DLD1 (cell line): ENCODE measurements around the gene GPRASP3.
"Not testable (repeated sequence)": the region's sequence is repeated elsewhere in the genome, so short reads cannot be mapped to it uniquely, and the experiment has no call there.

Source experiments
- in situ Hi-C: cut with HindIII; loops from 2 replicates; pipeline ENCODE4 v1.10.0; 2017; ENCODE audit warnings: low sequenced_read_pairs

Gene GPRASP3

GRCh38 chrX:102720237-102721168 lies at the start of gene GPRASP3:
TSS of gene GPRASP3 (plus strand) at chrX:102720743. CDS start at chrX:102748996, 28,253 bp downstream.
- in situ Hi-C loops: no loop called here

- in situ Hi-C loops: no loop called here
Measured at GRCh38 chrX:102672856-102673255, 47.7 kb upstream of the GPRASP3 start.

- in situ Hi-C loops: not testable (repeated sequence)
Measured at GRCh38 chrX:102677479-102677878, 43.1 kb upstream of the GPRASP3 start.

- in situ Hi-C loops: no loop called here
Measured at GRCh38 chrX:102684772-102685520, 35.6 kb upstream of the GPRASP3 start.

GRCh38 chrX:102694749-102695148 lies 25.8 kb upstream of the GPRASP3 start:
- in situ Hi-C loops: no loop called here

GRCh38 chrX:102696306-102696705 lies 24.2 kb upstream of the GPRASP3 start:
- in situ Hi-C loops: no loop called here

- in situ Hi-C loops: no loop called here
Measured at GRCh38 chrX:102697494-102697893, 23.0 kb upstream of the GPRASP3 start.

- in situ Hi-C loops: no loop called here
Measured at GRCh38 chrX:102708900-102709299, 11.6 kb upstream of the GPRASP3 start.

- in situ Hi-C loops: no loop called here
Measured at GRCh38 chrX:102711872-102712215, 8.7 kb upstream of the GPRASP3 start.

GRCh38 chrX:102712216-102712966 lies 8.2 kb upstream of the GPRASP3 start, which contains the start of gene GPRASP2:
TSS of gene GPRASP2 (plus strand) at chrX:102712448. CDS start at chrX:102714870, 2,422 bp downstream.
- in situ Hi-C loops: no loop called here

- in situ Hi-C loops: no loop called here
Measured at GRCh38 chrX:102712981-102713625, 7.4 kb upstream of the GPRASP3 start.

GRCh38 chrX:102714994-102715393 lies 5.5 kb upstream of the GPRASP3 start:
- in situ Hi-C loops: no loop called here

- in situ Hi-C loops: no loop called here
Measured at GRCh38 chrX:102715967-102716366, 4.6 kb upstream of the GPRASP3 start.

- in situ Hi-C loops: not testable (repeated sequence)
Measured at GRCh38 chrX:102721169-102721506, 595 bp downstream of the GPRASP3 start.

- in situ Hi-C loops: no loop called here
Measured at GRCh38 chrX:102723456-102723855, 2.9 kb downstream of the GPRASP3 start.

GRCh38 chrX:102727761-102728160 lies 7.2 kb downstream of the GPRASP3 start:
- in situ Hi-C loops: no loop called here

- in situ Hi-C loops: no loop called here
Measured at GRCh38 chrX:102728646-102729045, 8.1 kb downstream of the GPRASP3 start.

- in situ Hi-C loops: no loop called here
Measured at GRCh38 chrX:102739657-102740056, 19.1 kb downstream of the GPRASP3 start.

- in situ Hi-C loops: no loop called here
Measured at GRCh38 chrX:102744307-102744706, 23.8 kb downstream of the GPRASP3 start.

- in situ Hi-C loops: no loop called here
Measured at GRCh38 chrX:102745513-102745856, 24.9 kb downstream of the GPRASP3 start.
